Caco-2 (cell line): ENCODE measurements around the gene LRRC28. TPM values are rescaled to one million over a fixed set of nuclear protein-coding genes. Genes with fewer than 3 reads are reported as not detected.

ENCODE experiments used
- BruUV-seq: library from RNA; stranded (reverse); fragments of 400-500 nt; replicated peaks from 2 replicates; lab custom pipeline; 2021; lab: Mats Ljungman, UMichigan
- CTCF ChIA-PET: fragments of 300-600 bp; sonication (Branson Sonifier 250); formaldehyde crosslinking; loops from one replicate; lab custom pipeline; 2022; ENCODE audit warnings: antibody characterized with exemption; lab: Charles Lee
- POLR2A ChIA-PET: fragments of 300-600 bp; sonication (Branson Sonifier 250); formaldehyde crosslinking; loops from one replicate; lab custom pipeline; 2022; ENCODE audit warnings: antibody characterized with exemption; lab: Charles Lee
- DNase-seq, 2 experiments: peaks; one replicate each; pipeline versions ENCODE4 v3.0.0 to v3.0.0-alpha.2; 2020 to 2022
- H3K27me3 ChIP-seq: replicated peaks from 2 replicates; pipeline ENCODE4 v1.6.0; 2011; ENCODE audit warnings: low read length; ENCODE audit not compliant: control insufficient read depth, insufficient read depth
- H3K36me3 ChIP-seq: 2 replicates; pipeline ENCODE4 v1.5.1; 2011; ENCODE audit warnings: low read length; ENCODE audit not compliant: control insufficient read depth, insufficient read depth
- H3K4me1 ChIP-seq: fragments of 250-450 bp; sonication (Bioruptor Pico); 2 replicates; pipeline ENCODE4 v1.5.1; 2020; ENCODE audit warnings: mild to moderate bottlenecking
- H3K4me3 ChIP-seq: 2 replicates; pipeline ENCODE4 v1.5.1; 2011; ENCODE audit warnings: low read depth, mild to moderate bottlenecking, control low read depth, low read length
- H3K9me3 ChIP-seq: fragments of 250-450 bp; sonication (Bioruptor Pico); 2 replicates; pipeline ENCODE4 v1.5.1; 2020; ENCODE audit warnings: mild to moderate bottlenecking, moderate library complexity
- H3K27ac Mint-ChIP-seq: one replicate; pipeline ENCODE4 v1.8.0; 2022; ENCODE audit warnings: mixed read lengths; ENCODE audit not compliant: unreplicated experiment
- H3K27me3 Mint-ChIP-seq: one replicate; pipeline ENCODE4 v1.8.0; 2022; ENCODE audit warnings: mixed read lengths; ENCODE audit not compliant: insufficient read depth, unreplicated experiment
- H3K36me3 Mint-ChIP-seq: one replicate; pipeline ENCODE4 v1.8.0; 2022; ENCODE audit warnings: mild to moderate bottlenecking, mixed read lengths; ENCODE audit not compliant: insufficient read depth, unreplicated experiment
- H3K4me1 Mint-ChIP-seq: one replicate; pipeline ENCODE4 v1.8.0; 2022; ENCODE audit warnings: low read depth, mixed read lengths; ENCODE audit not compliant: unreplicated experiment
- H3K4me3 Mint-ChIP-seq: one replicate; pipeline ENCODE4 v1.8.0; 2022; ENCODE audit warnings: mild to moderate bottlenecking, moderate library complexity, mixed read lengths; ENCODE audit not compliant: unreplicated experiment
- H3K9me3 Mint-ChIP-seq: one replicate; pipeline ENCODE4 v1.8.0; 2022; ENCODE audit warnings: mixed read lengths; ENCODE audit not compliant: unreplicated experiment
- intact Hi-C: fragments of 100-400 bp; cut with micrococcal nuclease; formaldehyde crosslinking; loops from one replicate; pipeline ENCODE4 v1.10.0; 2022; ENCODE audit not compliant: unreplicated experiment
- total RNA-seq: library from RNA; stranded (reverse); gene quantifications from 2 replicates; pipeline ENCODE4 v1.2.3, GENCODE V29; 2022
- TF ChIP-seq, protein P1 (sequence below), 2 experiments: fragments of 200-600 bp in 1 of 2; IDR thresholded peaks; 1 replicate in 1 of 2; 2 replicates in 1 of 2; pipeline versions ENCODE4 v1.5.1 to v1.8.0; 2011 to 2022; ENCODE audit warnings: antibody characterized with exemption in 1 of 2, control low read depth in 1 of 2, inconsistent platforms in 1 of 2, low read depth in 1 of 2, low read length in 1 of 2, mild to moderate bottlenecking in 1 of 2, moderate library complexity in 1 of 2; ENCODE audit not compliant: insufficient read depth in 1 of 2, severe bottlenecking in 1 of 2, unreplicated experiment in 1 of 2

The LRRC28 gene
- total RNA-seq, 1 experiment from 2014 or later, result 17.8 TPM

DNA sequence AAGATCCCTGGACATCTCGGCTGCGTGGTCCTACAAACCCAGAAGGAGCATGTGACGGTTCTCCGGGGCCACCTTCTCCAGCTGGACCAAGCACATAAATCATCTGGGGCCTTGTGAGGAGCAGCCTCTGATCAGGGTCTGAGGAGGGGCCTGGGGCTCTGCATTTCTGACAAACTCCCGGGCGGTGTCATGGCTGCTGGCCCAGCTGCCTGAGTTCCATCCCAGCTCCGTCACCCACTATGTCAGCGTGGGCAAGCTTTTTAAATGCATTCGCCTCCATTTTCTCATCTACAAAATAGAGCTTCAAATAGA, 188.2 kb downstream of the LRRC28 start:
- Histone ChIP-seq H3K9me3 (no peaks in the 10 kb centered on the region), H3K4me1 (no peaks in the 10 kb centered on the region), H3K4me3 (no peak overlapping the region), H3K27me3 (no peaks in the 10 kb centered on the region), H3K36me3 (no peaks in the 10 kb centered on the region)
- no peaks in the 10 kb centered on the region for H3K4me1 Mint-ChIP-seq
- BruUV-seq, result no TSS peak
- ChIA-PET POLR2A (no interaction called here), CTCF (no interaction called here)
- TF ChIP-seq, protein P1, sequence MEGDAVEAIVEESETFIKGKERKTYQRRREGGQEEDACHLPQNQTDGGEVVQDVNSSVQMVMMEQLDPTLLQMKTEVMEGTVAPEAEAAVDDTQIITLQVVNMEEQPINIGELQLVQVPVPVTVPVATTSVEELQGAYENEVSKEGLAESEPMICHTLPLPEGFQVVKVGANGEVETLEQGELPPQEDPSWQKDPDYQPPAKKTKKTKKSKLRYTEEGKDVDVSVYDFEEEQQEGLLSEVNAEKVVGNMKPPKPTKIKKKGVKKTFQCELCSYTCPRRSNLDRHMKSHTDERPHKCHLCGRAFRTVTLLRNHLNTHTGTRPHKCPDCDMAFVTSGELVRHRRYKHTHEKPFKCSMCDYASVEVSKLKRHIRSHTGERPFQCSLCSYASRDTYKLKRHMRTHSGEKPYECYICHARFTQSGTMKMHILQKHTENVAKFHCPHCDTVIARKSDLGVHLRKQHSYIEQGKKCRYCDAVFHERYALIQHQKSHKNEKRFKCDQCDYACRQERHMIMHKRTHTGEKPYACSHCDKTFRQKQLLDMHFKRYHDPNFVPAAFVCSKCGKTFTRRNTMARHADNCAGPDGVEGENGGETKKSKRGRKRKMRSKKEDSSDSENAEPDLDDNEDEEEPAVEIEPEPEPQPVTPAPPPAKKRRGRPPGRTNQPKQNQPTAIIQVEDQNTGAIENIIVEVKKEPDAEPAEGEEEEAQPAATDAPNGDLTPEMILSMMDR (IDR thresholded peaks at IDR 0.05; ENCODE audit: insufficient read depth in 1 of 2, low read depth in 1 of 2, low read length in 1 of 2, severe bottlenecking in 1 of 2, unreplicated experiment in 1 of 2), result no peak
- no peak overlapping the region for H3K4me3 Mint-ChIP-seq
- H3K9me3 Mint-ChIP-seq, result no peaks in the 10 kb centered on the region
- H3K27me3 Mint-ChIP-seq, result peaks cover 3% of the 10 kb centered on the region
- intact Hi-C loops, result no loop called here
- DNase-seq, result no peak
- H3K27ac Mint-ChIP-seq, result no peak overlapping the region
- peaks cover 4% of the 10 kb centered on the region for H3K36me3 Mint-ChIP-seq

DNA sequence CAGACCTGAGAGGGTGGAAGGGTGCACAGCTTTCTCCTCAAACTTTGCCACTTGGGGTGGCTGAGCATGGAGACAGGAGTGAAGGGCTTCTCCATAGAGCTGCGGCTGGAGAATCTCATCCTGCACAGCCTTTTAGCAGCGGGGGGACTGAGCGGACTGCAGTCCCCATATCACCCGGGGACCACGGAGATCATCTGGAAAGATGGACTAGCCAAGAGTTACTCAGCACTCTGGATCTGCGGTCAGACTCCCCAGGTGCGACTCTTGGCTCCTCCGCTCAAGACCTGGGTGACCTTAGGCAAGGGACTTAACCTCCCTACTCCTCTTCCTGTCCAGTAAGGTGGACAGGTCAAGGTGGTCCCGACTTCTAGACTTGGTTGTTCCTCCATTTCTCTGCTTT, 188.7 kb downstream of the LRRC28 start:
- BruUV-seq, result no TSS peak
- ChIA-PET POLR2A (no interaction called here), CTCF (no interaction called here)
- peaks cover 4% of the 10 kb centered on the region for H3K36me3 Mint-ChIP-seq
- Histone ChIP-seq H3K4me3 (no peak overlapping the region), H3K4me1 (no peaks in the 10 kb centered on the region), H3K9me3 (no peaks in the 10 kb centered on the region), H3K36me3 (no peaks in the 10 kb centered on the region), H3K27me3 (no peaks in the 10 kb centered on the region)
- TF ChIP-seq, protein P1 (IDR thresholded peaks at IDR 0.05; ENCODE audit: insufficient read depth in 1 of 2, low read depth in 1 of 2, low read length in 1 of 2, severe bottlenecking in 1 of 2, unreplicated experiment in 1 of 2), result no peak
- no peaks in the 10 kb centered on the region for H3K9me3 Mint-ChIP-seq
- H3K27ac Mint-ChIP-seq, result no peak overlapping the region
- intact Hi-C loops, result no loop called here
- DNase-seq, result no peak
- H3K27me3 Mint-ChIP-seq, result peaks cover 3% of the 10 kb centered on the region
- no peak overlapping the region for H3K4me3 Mint-ChIP-seq
- H3K4me1 Mint-ChIP-seq, result no peaks in the 10 kb centered on the region

Other genes starting within 250 kb of the LRRC28 start
- not detected in 2 replicates for gene PGPEP1L, start 243.7 kb upstream of the LRRC28 start, total RNA-seq
- 6.0 and 6.1 TPM in 2 replicates for gene SYNM, start 146.4 kb upstream of the LRRC28 start, total RNA-seq
- 8.5 and 10.8 TPM in 2 replicates for gene TTC23, start 1.9 kb upstream of the LRRC28 start, total RNA-seq